Measurements from ENCODE around the gene WDFY4. TPM values are rescaled to one million over a fixed set of nuclear protein-coding genes. Genes with fewer than 3 reads are reported as not detected.

WDFY4 gene
- total RNA-seq, 1 experiment from 2014 or later, result 0.22 TPM

DNA sequence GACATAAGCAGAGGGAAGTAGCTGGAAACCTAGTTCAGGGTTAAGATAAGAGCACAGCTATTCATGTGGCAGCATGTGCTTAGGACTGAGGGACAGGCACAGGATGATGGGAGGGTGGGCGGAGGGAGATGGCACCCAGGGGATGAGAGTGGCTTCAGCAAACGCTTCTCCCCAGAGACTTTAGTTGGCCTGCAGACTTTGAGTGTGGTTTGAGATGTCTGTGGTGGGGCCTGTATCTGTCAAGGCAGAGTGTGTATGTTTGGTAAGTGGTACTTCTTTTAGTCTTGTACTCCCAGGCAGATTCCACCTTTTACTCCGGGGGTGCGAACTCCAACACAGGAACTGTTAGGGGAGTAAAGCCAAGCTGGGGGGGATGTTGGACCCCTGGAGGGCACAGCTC, 88.9 kb downstream of the WDFY4 start:
- H3K36me3 ChIP-seq (ENCODE audit: control insufficient read depth in 1 of 2, insufficient read depth in 2 of 2, low read length in 2 of 2), result no peaks in the 10 kb centered on the region
- no peaks in the 10 kb centered on the region for H3K4me1 ChIP-seq (ENCODE audit: control insufficient read depth in 1 of 2, insufficient read depth in 2 of 2, low read length in 2 of 2)
- no peak for ATAC-seq
- TF ChIP-seq JUND (IDR thresholded peaks at IDR 0.05) (no peak), EGR1 (IDR thresholded peaks at IDR 0.05; ENCODE audit: low read depth) (no peak), ELF1 (IDR thresholded peaks at IDR 0.05; ENCODE audit: borderline replicate concordance, low read depth) (no peak), POLR2A (IDR thresholded peaks at IDR 0.05; ENCODE audit: borderline replicate concordance, extremely low read depth, insufficient read depth, insufficient read length) (no peak), FOSL1 (IDR thresholded peaks at IDR 0.05; ENCODE audit: low read depth) (no peak), ZFX (IDR thresholded peaks at IDR 0.05) (no peak), TCF7L2 (IDR thresholded peaks at IDR 0.05; ENCODE audit: borderline replicate concordance, extremely low read depth, insufficient read depth, insufficient read length) (no peak), SP1 (IDR thresholded peaks at IDR 0.05; ENCODE audit: low read depth) (no peak), ZNF274 (IDR thresholded peaks at IDR 0.05; ENCODE audit: low read depth, low read length) (no peak), EZH2phosphoT487 (IDR thresholded peaks at IDR 0.05; ENCODE audit: borderline replicate concordance) (no peak)
- TF ChIP-seq, protein P1, sequence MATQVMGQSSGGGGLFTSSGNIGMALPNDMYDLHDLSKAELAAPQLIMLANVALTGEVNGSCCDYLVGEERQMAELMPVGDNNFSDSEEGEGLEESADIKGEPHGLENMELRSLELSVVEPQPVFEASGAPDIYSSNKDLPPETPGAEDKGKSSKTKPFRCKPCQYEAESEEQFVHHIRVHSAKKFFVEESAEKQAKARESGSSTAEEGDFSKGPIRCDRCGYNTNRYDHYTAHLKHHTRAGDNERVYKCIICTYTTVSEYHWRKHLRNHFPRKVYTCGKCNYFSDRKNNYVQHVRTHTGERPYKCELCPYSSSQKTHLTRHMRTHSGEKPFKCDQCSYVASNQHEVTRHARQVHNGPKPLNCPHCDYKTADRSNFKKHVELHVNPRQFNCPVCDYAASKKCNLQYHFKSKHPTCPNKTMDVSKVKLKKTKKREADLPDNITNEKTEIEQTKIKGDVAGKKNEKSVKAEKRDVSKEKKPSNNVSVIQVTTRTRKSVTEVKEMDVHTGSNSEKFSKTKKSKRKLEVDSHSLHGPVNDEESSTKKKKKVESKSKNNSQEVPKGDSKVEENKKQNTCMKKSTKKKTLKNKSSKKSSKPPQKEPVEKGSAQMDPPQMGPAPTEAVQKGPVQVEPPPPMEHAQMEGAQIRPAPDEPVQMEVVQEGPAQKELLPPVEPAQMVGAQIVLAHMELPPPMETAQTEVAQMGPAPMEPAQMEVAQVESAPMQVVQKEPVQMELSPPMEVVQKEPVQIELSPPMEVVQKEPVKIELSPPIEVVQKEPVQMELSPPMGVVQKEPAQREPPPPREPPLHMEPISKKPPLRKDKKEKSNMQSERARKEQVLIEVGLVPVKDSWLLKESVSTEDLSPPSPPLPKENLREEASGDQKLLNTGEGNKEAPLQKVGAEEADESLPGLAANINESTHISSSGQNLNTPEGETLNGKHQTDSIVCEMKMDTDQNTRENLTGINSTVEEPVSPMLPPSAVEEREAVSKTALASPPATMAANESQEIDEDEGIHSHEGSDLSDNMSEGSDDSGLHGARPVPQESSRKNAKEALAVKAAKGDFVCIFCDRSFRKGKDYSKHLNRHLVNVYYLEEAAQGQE (IDR thresholded peaks at IDR 0.05; ENCODE audit: low read depth), result no peak
- TF ChIP-seq, protein P2, sequence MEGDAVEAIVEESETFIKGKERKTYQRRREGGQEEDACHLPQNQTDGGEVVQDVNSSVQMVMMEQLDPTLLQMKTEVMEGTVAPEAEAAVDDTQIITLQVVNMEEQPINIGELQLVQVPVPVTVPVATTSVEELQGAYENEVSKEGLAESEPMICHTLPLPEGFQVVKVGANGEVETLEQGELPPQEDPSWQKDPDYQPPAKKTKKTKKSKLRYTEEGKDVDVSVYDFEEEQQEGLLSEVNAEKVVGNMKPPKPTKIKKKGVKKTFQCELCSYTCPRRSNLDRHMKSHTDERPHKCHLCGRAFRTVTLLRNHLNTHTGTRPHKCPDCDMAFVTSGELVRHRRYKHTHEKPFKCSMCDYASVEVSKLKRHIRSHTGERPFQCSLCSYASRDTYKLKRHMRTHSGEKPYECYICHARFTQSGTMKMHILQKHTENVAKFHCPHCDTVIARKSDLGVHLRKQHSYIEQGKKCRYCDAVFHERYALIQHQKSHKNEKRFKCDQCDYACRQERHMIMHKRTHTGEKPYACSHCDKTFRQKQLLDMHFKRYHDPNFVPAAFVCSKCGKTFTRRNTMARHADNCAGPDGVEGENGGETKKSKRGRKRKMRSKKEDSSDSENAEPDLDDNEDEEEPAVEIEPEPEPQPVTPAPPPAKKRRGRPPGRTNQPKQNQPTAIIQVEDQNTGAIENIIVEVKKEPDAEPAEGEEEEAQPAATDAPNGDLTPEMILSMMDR (IDR thresholded peaks at IDR 0.05 in 2 of 3, conservative IDR thresholded peaks at IDR 0.05 in 1 of 3; ENCODE audit: borderline replicate concordance in 1 of 3, insufficient read depth in 1 of 3, low read depth in 2 of 3, low read length in 2 of 3), result no peak
- no peak overlapping the region for H2AFZ ChIP-seq (ENCODE audit: low read depth, low read length, poor library complexity, severe bottlenecking)
- H3K27ac ChIP-seq (ENCODE audit: low read depth, low read length), result no peak overlapping the region
- no peaks in the 10 kb centered on the region for H3K9me3 ChIP-seq (ENCODE audit: control insufficient read depth in 1 of 2, insufficient read depth in 1 of 2, low read depth in 1 of 2, low read length in 2 of 2)
- H3K9me2 ChIP-seq (ENCODE audit: insufficient read depth), result no peaks in the 10 kb centered on the region
- no peak for DNase-seq (ENCODE audit: low read depth, low spot score)
- CTCF ChIA-PET, result no interaction called here
- intact Hi-C loops (cut with micrococcal nuclease), result no loop called here
- H4K20me1 ChIP-seq (ENCODE audit: insufficient read depth), result no peaks in the 10 kb centered on the region
- BruUV-seq (replicated peaks), result no TSS peak
- H3K79me2 ChIP-seq (ENCODE audit: insufficient read depth, low read length), result no peaks in the 10 kb centered on the region
- POLR2A ChIA-PET, result no interaction called here
- H3K9ac ChIP-seq (ENCODE audit: low read length), result no peak overlapping the region
- no peak overlapping the region for H3K4me3 ChIP-seq (replicated peaks in 1 of 2; ENCODE audit: low read depth in 1 of 2, low read length in 2 of 2)
- RAD21 ChIA-PET (ENCODE audit: low non-redundant PET in 1 of 2, low total read pairs in 2 of 2, uncharacterized antibody in 2 of 2, unreplicated experiment in 2 of 2), result no interaction called here
- peaks cover 33% of the 10 kb centered on the region; the same call in 1 of the 2 replicates for H3K27me3 ChIP-seq (ENCODE audit: insufficient read depth, low read length)
- H3K4me2 ChIP-seq (ENCODE audit: low read length), result no peak overlapping the region
